Renal cortical epithelial cell (primary cell): ENCODE data around the gene AADACL4. TPM values are rescaled to one million over a fixed set of nuclear protein-coding genes. Genes with fewer than 3 reads are reported as not detected.
A peak's percentile ranks its signal among the peaks of the same experiment; 100 is the strongest.

Source experiments
- DNase-seq: peaks from one replicate; pipeline ENCODE4 v3.0.0-alpha.2; 2011; ENCODE audit warnings: low read depth
- total RNA-seq: library from RNA; depleted of rRNA; stranded (reverse); fragments of >200 nt; gene quantifications from 2 replicates; pipeline ENCODE4 v1.2.3, GENCODE V29; 2014

Gene AADACL4
- not detected in 2 replicates for total RNA-seq

DNA sequence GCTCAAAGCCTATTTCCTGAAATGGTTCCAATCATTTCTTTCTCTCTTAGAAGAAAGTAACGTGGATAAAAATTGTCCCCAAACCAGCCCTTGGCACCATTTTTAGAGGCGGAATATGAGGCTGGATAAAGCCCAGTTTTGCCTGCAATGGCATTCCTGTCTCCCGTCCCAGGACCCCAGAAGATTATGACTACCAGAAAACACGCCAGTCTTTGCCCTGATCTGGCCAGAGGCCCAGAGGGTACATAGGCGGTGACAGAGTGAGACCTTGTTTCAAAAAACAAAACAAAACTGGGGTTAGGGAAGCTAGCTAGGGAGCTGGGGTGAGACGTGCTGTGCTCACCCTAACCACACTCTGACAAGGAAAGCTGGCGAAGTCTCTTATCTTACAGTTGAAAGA is at the start of gene AADACL4:
AADACL4 (plus strand) TSS at position 301 of the 400 bp plus-strand sequence. CDS start 462 bp downstream, outside the sequence.
- DNase-seq = no peak

DNA sequence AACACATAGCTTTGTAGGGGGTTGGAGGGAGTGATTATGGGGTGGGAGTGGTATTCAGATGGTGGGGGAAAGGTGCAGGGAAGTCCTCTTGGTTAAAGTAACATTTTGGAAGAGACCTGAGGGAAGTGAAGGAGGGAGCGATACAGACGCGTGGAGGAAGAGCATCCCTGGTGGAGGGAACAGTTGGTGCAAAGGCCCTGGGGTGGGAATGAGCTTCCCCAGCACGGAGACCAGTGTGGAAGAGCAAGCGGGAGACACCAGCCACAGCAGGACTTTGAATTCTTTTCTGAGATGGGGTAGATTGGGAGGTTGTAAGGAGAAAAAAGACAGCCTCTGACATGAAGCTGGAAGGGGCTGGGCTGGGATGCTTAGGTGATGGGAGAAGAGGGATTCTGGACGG is 49.4 kb upstream of the AADACL4 start:
- no peak for DNase-seq

DNA sequence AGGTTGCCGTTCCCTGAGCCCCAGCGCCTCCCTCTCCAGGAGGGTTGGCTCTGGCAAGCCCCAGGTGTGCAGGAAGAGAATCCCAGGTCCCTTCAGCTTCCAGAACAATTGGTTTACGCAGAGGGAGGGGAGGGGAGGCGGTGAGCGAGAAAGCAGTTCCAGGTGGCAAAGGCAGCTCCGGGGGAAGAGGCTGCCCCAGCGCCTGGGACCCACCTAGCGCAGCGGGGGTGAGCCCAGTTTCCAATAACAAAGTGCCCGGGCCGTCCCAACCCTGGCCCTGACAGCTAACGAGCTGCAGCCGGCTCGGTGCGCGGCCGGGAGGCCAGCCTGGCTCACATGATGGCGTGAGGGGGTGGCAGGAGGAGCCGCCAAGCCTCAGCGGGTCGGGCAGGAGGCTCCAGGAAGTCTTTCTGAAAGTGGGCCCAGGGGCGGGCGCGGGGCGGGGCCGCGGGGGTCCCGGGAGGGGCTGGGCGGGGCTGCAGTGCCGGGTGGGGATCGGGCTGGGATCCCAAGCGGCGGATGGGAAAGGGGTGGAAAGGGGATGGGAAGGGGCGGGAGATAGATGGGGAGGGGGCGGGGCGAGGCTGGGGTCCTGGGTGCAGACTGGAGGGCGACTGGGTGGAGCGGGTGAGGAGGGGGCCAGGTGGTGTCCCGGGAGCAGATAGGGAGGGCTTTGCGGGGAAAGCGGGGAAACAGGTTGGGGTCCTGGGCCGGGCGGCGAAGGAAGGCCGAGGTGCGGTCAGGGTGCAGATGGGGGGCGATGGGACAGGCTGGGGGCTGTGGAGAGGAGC is 48.7 kb upstream of the AADACL4 start:
- peak; percentile 67 for DNase-seq

DNA sequence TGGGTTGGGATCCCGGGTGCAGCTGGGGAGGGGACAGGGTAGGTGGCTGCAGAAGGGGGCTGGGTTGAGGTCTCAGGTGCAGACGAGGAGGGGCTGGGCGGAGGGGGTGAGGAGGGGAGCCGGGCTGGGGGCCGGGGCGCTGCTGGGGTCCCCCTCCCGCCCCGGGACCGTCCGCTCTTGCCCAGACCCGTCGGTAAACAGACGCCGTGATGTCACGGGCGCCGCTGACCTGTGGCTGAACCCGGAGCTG is 48.2 kb upstream of the AADACL4 start:
- no peak for DNase-seq

DNA sequence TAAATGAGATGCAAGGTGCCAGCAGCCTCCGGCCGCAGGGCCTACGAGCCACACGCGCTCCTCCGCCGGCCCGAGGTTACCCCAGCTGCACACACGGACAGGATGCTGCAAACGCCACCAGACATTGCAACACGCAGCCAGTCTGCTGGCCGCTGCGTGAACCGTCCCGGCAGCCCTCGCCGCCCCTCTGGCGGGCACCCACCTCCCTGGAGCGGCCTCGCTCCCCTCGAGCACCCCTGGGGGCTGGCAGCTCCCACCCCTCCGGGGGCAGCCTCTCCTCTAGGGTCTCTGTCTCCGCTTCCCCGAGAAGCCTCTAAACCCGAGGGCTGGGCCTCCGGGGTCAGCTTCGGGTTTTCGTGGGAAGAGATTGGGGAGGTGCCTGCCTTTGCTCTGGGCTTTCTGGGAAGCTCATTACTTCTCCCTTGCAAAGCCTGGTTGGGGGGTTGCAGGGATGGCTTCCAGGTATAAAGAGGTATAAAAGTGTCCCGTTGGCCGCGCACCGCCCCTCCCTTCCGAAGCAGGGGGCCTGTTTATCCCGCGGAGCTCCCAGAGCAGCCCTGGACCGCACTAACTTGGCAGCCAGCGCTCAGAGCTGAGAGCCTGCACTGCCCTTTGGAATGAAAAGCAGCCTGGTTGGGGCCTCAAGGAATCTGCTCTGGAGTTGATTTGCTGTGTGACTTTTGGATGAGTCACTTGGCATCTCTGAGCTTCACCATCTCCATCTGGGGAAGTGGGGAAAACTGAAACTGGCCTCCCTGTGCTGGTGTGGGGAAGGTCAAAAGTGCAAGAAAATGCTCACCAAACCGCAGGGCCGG is 47.7 kb upstream of the AADACL4 start:
- peak; percentile 91 for DNase-seq

DNA sequence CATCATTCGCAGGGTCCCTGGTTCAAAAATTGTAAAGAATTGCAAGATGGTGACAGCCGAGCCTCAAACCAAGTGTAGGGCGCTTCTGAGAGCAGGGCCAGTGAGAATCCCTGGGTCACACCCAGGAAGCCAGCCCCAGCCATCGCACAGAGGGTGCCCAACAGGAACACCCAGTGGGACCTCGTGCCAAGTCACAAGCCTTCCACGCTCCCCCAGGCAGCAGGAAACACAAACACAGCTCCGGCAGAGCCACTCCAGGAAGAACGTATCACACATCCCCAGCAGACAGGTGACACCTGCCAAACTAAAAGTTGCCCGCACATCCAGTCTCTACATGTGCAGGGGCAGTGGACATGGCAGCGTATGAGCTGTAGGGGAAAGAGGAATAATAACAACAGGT is 46.1 kb upstream of the AADACL4 start:
- DNase-seq = no peak

DNA sequence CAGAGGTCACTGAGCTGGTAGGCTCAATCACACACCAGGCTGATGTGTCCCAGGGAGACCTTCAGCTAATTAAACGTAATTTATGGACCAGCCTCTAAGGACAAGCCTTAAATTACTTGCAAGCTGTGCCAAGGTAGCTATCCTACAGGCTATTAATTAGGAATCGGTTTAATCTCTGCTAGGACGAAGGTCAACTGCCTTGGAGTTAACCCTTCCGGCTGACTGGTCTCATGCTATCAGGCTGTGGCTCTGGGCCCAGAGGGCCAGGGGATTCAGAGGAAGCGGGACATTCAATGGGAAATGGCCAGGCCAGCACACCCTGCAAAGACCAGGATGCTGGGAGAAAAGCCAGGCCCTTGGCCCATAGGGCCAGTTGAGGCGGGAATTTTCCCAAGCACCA is 44.9 kb upstream of the AADACL4 start:
- DNase-seq = no peak

DNA sequence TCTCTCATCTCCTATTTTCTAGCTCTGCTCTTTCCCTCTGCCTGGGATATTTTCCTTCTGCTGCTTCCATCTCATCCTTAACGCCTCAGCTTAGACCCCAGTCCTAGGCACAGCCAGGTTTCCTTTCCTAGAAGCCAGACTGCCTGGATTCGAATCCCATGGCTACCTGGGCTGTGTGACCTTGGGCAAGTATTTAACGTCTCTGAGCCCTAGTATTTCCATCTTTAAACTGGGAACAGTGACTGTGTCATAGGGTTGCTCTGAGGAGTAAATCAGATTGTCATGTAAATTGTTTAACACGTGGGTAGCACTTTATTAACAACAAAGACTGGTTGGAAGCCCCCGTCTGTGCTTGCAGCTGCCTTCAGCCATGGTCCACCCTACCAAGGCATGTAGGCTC is 44.2 kb upstream of the AADACL4 start:
- DNase-seq = no peak

DNA sequence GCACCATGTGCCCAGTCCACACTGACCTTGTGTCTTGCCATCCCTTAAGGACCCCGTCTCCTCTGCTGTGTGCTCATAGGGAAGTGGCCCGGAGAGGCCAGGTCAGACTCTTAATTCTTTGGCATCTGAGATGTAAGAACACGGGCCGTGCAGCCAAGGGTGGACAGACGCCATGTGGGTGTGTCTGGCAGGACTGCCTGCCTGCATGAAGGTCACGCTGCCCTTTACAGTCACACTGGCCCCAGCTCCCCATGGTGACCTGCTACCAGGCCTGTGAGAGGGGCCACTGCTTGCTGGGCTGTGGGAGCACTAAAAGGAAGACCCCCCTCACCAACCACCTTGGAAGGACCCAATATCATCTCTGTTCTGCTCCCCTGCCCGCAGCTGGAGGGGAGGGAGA is 43.5 kb upstream of the AADACL4 start:
- no peak for DNase-seq

DNA sequence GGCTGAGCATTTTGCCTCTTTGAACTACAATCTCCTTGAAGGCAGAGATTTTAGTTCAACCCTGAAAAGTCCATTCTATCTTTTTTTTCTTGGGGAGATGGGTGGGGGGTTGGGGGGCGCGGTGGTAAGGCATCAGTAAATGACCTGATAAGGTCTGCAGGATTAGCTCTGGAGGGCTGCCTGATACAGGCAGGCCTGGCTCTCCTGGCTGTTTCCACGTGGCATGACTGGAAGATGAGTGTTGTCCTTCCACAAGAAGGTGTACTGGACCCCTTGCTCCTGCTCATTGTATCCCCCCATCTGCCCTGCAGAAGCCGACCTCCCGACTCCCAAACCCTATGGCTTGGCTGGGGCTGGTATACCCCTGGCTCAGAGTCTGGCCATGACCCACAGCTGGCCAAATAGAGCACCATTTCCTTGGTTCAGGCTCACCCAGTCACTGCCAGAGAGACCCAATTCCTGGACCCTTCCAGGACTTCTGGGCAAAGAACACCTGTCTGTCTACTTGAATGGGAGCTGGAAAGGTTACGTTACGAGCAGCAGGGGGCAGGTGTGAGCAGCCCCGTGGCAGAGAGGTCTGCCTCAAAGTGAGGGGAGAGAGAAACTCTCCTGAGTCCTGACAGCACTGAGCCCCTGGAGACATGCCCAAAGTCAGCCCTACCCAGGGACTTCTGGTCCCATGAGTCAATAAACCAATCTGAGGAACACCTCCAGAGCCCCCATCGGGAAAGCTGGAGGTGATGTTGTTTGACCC is 42.8 kb upstream of the AADACL4 start:
- DNase-seq = no peak

DNA sequence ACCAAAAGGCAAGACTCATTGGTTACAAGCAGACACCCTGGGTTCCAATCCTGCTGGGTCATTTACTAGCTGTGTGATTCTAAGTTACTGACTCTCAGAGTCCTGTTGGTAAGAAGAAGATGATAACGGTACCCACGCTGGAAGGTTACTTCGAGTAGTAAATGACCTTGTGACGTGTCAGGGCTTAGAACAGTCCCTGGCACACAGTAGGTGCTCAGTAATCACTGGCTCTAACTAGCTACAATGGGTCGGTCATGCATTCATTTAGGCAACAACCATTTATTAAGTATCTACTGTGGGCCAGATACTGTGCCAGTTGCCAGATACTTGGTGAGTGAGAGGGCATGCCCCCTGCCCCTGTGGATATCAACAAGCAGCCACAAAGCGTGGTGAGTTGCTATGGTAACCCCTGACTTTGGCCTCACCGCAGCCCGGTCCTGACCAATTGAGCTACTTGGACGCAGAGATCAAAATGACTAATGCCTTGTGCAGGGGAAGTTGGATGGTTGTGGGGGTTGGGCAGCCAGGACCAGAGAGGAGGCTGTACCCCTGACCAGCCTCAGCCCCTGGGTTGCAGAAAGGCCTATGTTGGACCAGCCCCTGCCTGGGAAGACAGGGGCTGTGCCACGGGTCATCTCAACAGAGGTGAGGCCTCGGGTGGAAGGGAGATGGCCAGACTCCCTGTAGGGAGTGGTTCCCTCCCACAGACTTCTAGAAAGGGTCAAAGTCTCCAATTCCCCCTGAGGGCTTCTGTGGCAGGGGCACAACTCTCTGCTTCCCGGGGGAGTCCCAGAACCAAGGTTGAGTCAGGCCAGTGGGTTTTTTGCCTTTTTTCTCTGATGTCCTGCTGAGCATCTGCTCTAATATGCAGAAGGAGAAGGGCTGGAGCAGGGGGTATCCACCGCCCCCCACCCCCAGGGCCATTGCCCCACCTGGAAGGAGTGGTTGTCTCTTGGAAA is 41.9 kb upstream of the AADACL4 start:
- DNase-seq = peak; percentile 95

DNA sequence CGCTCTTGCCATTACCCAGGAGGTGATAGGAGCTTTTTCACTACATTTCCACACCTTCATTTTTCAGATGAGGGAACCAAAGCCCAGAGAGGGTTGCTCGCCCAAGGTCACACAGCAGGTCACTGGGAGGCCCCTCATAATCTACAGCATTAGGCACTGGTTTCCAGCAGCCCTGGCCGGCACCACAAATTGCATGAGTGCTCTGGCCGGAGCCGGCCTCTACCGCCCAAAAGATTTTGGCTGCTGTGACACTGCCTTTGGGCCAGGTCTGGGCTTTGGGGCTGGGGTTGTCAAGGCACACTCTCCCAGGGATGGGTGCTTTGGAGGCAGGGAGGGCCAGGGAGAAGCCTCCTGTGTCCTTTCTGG is 41.2 kb upstream of the AADACL4 start:
- no peak for DNase-seq

DNA sequence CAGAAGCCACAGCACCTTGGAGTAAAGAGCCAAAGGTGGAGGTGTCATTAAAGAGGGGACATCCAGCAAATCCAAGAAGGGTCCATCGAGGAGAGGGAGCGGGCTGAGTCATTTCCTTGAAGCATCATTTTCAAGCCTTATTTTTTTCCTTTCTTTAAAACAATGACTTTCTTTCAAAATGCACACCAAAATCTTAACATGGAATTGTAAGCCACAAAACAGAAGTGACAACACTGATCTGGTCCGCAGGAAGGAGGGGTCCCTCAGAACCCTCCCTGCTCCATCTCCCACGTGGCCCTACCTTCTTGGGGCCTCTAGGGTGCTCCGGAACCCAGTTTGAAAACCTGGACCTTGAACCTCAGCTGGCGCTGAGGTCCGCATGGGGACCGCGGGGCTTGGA is 40.7 kb upstream of the AADACL4 start:
- DNase-seq = no peak

DNA sequence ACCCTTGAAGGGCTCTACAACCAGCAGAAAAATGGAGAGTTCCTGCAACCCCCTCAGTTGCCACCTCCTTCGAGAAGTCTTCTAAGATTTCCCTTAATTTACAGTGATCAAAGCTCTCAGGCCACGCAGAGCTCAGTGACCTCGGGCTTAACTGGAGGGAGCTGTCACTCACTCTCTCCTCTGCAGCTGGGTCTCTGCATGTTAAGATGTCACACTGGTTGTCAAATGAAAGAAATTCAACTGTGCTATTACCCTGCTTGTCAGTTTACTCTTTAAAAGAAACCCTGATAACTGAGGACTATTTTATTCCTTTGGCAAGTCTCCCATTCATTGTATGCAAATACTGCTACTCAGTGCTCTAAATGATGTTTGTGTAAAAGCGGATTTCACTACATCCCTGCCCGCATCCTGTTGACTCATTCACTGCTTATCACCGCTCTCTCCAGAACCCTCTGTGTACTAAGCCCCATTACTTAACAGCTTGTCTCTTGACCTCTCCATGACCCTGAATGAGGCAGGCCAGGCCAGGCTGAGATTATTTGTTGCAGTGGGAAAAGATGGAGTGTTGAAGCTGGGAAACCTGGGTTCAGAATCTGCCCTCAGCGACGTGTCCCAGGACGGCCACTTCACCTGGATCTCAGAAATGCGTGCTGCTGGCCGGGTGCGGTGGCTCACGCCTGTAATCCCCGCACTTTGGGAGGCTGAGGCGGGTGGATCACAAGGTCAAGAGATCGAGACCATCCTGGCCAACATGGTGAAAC is 39.6 kb upstream of the AADACL4 start:
- DNase-seq = peak; percentile 99

DNA sequence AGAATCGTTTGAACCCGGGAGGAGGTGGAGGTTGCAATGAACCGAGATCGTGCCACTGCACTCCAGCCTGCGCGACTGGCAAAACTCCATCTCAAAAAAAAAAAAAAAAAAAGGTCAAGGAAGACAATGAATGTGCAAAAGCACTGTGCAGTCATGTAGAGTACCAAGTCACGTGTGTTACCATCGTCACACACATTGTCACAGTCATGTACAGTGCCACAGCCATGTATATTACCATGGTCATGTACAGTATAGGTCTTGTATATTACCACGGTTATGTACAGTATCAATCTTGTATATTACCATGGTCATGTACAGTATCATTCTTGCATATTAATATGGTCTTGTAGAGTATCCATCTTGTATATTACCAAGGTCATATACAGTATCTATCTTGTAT is 38.9 kb upstream of the AADACL4 start:
- DNase-seq = no peak

DNA sequence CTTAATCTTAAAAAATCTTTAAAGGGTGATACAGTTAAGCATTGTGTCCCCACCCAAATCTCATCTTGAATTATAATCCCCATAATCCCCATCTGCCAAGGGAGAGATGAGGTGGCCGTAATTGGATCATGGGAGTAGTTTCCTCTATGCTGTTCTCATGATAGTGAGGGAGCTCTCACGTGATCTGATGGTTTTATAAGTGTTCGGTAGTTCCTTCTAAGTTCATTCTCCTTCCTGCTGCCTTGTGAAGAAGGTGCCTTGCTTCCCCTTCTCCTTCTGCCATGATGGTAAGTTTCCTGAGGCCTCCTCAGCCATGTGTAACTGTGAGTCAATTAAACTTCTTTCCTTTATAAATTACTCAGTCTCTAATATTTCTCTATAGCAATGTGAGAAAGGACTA is 36.6 kb upstream of the AADACL4 start:
- no peak for DNase-seq

DNA sequence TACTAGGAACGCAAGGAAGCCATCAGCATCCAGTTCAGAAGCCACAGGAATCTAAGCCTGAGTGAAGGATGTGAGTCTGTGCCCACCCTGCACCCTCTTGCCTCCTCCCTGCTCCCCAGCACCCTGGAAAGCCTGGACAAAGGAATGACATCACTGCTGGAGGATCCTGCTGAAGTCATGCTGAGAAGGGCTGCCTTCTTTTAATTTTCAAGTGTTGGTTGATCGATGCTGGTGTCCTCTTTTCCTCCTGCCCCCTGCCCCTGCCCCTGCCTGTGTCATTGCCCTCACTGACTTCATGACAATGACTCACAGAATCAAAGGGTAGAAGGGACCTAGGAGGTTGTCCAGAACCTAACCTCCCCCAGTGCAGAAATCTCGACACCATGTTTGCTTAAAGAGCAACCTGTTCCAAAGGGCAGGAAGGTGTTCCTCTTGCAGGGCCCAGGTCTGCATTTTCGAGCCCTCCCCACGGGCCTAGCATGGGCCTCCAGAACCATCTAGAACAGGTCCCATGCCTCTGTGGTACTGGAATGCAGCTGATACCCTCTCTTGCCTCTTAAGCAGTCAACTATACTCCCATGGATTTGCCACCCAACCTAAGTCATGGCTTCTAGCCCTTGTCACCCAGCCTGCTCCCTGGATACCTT is 35.5 kb upstream of the AADACL4 start:
- no peak for DNase-seq

DNA sequence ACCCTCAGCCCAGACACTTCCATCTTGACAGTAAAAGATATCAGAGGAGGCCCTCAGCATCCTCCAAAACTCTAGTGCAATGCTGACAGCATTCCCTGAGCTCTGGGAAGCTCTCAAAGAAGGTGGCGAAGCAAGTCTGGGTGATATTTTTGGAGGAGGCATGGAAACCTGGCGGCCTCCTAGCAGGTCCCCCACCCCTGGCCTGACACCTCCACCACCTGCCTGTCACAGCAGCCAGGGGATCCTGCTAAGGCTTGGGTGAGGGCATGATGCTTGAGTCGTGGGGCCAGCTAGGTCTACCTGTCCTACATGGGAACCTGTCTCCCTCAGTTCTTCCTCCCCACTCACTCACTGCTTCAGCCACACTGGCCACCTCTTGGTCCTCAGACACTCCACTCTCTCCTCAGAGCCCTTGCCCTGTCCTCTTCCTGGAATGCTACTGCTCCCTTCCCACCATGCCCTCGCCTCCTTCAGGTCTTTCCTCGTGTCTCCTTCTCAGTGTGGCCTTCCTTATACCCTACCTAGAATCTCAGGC is 34.3 kb upstream of the AADACL4 start:
- no peak for DNase-seq

DNA sequence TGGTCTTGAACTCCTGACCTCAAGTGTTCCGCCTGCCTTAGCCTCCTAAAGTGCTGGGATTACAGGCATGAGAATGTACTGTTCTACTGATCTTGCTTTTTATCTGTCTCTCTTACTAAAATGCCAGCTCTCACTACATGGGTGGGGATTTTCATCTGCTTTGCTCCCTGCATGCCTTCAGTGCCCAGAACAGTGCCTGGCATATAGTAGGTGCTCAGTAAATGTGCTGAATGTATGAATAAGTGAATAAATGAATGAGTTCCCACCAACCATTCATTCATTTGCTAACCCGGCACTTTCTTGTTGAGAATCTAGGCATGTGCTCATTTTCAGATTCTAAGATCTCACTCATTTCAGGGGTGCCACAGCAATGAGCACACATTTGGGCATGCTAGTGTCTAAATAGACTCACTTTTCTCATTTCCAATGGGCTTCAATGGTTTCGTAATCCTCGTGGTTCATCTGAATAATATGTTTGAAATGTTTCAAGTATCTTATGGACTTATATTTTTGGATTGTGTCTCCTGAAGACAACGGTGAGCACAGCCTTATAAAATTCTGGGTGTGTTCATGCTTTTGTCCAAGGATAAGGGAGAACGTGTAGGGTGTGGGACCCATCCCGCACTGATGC is 33.5 kb upstream of the AADACL4 start:
- no peak for DNase-seq

DNA sequence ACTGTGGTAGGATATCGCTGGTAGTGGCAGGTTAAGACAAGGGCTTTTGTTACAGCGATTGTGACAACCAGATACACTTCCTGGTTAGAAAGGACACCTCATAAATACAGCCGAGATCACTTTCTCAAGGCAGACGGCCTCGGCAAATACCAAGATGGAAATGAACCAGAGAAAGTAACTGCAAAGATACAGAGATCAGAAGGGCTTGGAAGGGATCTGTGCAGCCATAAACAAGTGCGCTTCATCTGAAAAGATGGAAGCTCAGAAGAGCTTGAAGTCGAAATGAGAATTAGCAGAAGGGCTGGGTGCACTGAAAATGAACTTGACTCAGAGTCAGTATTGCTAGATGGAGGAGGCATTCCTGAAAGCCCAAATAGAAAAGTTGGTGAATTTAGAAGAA is 32.9 kb upstream of the AADACL4 start:
- DNase-seq = no peak
